ENCODE results near the gene KCTD10.
A peak's percentile ranks its signal among the peaks of the same experiment; 100 is the strongest.

The KCTD10 gene

GRCh38 chr12:109494348-109494881 lies 17.3 kb upstream of the KCTD10 start:
- DNase-seq (ENCODE audit: low read depth): no peak

DNA sequence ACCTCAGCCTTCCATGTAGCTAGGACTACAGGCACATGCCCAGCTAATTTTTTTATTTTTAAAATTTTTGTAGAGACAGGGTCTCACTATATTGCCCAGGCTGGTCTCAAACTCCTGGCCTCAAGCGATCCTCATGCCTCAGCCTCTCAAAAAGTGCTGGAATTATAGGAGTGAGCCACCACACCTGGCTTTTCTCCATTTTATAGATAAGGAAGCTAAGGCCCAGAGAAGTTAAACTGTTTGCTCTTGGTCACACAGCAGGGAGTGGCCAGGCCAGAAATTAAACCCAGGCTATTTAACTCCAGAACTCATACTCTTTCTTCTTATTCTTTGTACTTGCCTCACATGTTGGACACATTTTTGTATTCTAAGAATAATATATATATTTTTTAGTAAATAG lies 16.8 kb upstream of the KCTD10 start:
- DNase-seq (ENCODE audit: low read depth): no peak

GRCh38 chr12:109493090-109493489 lies 16.0 kb upstream of the KCTD10 start:
- DNase-seq (ENCODE audit: low read depth): no peak

DNA sequence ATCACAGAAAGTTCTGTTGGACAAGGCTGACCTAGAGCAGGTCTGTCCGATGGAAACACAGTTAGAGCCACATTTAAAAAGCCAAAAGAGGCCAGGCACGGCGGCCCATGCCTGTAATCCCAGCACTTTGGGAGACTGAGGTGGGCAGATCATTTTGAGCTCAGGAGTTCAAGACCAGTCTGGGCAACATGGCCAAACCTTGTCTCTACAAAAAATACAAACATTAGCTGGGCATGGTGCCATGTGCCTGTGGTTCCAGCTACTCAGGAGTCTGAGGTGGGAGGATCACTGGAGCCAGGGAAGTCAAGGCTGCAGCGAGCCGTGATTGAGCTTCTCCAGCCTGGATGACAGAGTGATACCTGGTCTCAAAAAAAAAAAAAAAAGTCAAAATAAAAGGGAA lies 15.3 kb upstream of the KCTD10 start:
- DNase-seq (ENCODE audit: low read depth): no peak

- DNase-seq (ENCODE audit: low read depth): no peak
These were observed 14.6 kb upstream of the KCTD10 start for GRCh38 chr12:109491671-109492070.

GRCh38 chr12:109489955-109490565 lies 13.0 kb upstream of the KCTD10 start:
- DNase-seq (ENCODE audit: low read depth): no peak

- DNase-seq (ENCODE audit: low read depth): no peak
These were observed 12.2 kb upstream of the KCTD10 start for GRCh38 chr12:109489016-109489954.

DNA sequence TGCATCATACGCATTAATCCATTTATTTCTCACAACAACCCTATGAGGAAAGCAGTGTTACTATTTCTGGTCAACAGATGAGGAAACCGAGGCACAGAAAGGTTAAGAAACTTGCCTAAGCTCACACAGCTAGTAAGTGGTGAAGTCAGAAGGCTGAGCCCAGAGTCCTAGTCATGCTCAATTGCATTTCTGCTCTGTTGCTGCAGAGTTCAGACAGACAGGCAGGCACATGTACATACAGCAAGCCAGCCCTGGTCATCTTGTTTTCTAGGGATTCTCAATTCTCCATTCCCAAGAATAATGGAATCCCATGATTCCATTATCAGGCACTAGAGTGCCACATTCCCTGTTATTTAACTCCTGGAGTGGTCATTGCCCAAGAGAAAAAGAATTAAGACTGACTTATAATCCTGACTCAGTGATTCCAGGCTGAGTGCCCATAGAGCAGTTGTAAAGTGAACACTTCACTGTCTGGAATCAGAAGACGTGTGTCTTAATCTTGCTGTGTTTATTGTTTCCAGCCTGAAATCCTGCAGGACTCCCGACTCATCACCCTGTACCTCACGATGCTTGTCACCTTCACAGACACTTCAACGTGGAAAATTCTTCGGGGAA lies 11.1 kb upstream of the KCTD10 start:
- DNase-seq (ENCODE audit: low read depth): peak; percentile 42

DNA sequence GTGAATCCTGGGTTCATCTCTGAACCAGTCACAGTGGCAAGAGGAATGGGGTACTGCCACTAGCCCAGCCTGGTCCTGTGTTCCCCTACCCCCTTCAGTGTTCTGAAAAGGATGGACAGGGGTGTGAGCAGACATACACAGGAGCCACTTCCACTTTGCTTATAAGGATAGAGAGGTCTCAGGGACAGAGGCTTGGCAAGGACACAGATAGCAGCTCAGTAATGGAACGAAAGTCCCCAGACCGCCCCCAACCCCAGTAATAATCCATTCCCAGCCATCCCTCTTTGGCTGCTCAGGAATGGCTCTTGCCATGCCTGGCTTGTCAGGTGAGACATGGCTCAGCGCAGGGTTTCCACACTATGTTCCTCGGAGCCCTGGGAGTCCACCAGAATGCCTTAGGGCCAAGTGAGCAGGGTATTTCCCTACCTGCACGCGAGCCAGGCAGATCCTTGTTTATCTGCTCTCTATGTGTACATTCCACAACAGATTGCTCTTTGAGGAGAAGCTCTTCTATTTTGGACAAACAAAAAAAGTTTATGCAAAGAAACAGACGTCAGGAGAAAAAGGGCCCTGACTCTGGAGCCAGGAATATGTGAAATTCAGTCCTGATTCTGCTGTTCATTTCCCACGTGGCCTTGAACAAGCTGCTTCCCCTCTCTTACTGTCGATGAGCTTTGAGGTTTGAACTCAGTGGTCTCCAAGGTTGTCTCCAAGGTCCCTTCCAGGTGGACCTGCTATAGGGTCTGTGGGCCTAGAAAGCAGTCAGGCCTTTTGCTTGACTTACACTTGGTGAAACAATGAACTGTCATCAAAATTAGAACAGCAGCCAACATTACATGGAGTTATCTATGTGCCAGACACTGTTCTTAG lies 10.3 kb upstream of the KCTD10 start:
- no peak for DNase-seq (ENCODE audit: low read depth)

- DNase-seq (ENCODE audit: low read depth): no peak
These were observed 8.1 kb upstream of the KCTD10 start for GRCh38 chr12:109485201-109485600.

DNA sequence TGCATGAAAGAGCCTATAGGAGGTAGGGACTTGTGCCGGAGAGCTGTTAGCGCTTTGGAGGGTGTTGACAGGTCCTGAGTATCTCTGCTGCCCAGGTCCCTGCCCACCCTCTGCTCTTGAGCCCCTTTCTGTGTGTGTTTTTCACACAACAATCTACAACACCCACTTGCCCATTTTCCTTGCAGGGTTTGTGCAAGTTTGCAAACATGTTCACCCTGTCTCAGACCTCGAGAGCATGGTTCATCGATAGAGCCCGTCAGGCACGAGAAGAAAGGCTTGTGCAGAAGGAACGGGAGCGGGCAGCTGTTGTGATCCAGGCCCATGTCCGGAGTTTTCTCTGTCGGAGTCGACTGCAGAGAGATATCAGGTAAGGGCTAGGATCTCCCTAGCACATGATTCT lies 6.2 kb upstream of the KCTD10 start:
- no peak for DNase-seq (ENCODE audit: low read depth)

DNA sequence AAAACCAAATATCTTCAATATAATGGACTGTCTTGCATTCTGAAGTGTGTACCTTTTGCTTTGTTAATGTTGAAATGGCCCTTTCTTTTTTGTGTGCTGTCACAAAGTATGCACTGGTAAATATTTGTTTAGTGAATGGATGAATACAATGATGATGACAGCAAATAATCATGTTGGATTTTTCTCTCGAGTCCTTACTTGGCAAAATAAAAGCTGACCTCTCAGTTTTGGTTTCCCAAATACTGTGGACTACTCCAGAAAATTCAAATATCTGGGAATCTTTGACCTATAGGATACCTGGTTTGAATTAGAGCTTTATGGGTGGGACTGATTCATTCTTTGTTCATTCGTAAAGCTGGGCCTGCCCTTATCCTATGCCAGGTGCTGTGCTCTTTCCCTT lies 5.8 kb upstream of the KCTD10 start:
- no peak for DNase-seq (ENCODE audit: low read depth)

GRCh38 chr12:109482491-109482890 lies 5.4 kb upstream of the KCTD10 start:
- no peak for DNase-seq (ENCODE audit: low read depth)

DNA sequence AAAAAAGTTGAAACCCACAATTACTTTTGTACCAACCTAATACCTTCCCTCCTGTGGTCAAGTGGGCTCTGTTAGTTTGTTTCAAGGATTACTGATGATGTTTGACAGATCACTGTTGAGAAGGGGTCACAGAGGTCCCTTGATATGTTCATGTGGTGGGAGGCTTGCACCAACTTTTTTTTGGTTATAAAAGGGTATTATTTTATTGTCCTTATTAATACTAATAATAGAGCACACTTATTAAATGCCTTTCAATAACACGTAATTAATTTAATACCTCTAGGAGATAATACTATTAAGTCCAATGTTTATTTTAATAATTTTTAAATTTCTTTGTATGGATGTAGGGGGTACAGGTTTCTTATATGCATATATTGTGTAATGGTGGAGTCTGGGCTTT lies 4.8 kb upstream of the KCTD10 start:
- no peak for DNase-seq (ENCODE audit: low read depth)

GRCh38 chr12:109480356-109480755 lies 3.3 kb upstream of the KCTD10 start:
- DNase-seq (ENCODE audit: low read depth): no peak

GRCh38 chr12:109479761-109480160 lies 2.7 kb upstream of the KCTD10 start:
- DNase-seq (ENCODE audit: low read depth): no peak

DNA sequence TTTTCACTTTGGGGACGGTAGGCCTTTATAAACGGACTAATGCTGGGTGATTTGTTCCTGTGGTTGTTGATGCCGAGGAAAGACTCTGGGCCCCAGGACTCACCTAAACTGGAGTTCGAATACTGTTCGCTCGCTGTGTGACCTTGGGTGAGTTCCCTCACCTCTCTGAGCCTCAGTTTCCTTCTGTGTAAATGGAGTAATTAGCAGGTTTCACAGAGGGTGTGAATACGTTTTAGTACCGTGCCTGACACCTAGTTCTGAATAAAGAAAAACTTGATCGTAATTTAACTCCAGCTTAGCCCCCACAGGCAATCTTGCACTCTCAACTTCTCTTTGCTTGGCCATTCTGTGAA lies 839 bp upstream of the KCTD10 start:
- no peak for DNase-seq (ENCODE audit: low read depth)

DNA sequence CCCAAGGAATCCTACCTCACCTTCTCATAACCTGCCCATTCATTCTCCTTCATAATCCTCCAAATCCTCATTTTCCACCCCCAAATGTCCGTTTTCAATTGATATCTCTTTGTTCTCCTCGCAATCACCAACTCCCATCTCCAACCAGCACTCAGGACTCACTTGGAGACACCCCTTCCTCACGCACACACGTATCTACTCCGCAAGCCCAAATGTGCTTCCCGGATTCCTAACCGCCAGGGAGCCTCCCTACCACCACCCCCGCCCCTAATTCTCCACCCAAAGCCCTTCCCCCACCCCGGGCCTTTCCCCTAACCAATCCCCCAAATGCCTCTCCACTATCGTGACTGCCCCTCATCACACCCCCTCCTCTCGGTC lies 304 bp downstream of the KCTD10 start:
- DNase-seq (ENCODE audit: low read depth): no peak

- no peak for DNase-seq (ENCODE audit: low read depth)
These were observed 900 bp downstream of the KCTD10 start for GRCh38 chr12:109475993-109476806.

DNA sequence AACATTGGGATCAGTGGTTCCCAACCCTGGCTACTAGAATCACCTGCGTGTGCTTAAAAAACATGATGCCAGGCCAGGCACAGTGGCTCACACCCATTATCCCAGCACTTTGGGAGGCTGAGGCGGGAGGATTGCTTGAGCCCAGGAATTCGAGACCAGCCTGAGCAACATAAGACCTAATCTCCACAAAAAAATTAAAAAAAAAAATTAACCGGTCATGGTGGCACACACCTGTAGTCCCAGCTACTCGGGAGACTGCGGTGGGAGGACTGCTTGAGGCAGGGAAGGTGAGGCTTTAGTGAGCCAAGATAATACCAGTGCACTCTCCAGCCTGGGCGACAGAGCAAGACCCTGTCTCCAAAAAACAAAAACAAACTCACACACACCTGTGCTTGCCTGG lies 2.0 kb downstream of the KCTD10 start:
- no peak for DNase-seq (ENCODE audit: low read depth)
